HG02973 (cell line): Measurements from ENCODE around the gene IMMP2L.

Experiments
- ATAC-seq: cut with Tn5 transposase; IDR thresholded peaks from one replicate; pipeline ENCODE4 v1.9.1; 2021; ENCODE audit warnings: moderate library complexity; ENCODE audit not compliant: unreplicated experiment

Gene IMMP2L

DNA sequence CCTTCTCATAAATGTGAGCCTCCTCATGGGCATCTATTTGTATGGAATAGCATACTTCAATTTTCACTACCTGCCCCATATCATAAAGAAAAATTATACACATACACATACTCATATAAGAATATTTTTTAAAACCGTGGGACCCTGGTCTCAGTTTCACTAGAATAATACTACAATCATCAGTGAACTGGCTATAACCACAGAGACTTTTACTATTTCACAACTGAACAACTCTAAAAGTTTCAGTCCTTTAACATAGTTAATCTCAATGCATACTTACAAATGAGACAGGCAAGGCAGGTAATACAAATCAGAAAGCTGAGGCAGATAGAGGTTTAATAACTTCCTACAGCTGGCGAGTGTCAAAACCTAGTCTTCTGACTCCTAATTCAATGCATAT is 388.3 kb downstream of the IMMP2L start:
- ATAC-seq = peak; percentile 58

DNA sequence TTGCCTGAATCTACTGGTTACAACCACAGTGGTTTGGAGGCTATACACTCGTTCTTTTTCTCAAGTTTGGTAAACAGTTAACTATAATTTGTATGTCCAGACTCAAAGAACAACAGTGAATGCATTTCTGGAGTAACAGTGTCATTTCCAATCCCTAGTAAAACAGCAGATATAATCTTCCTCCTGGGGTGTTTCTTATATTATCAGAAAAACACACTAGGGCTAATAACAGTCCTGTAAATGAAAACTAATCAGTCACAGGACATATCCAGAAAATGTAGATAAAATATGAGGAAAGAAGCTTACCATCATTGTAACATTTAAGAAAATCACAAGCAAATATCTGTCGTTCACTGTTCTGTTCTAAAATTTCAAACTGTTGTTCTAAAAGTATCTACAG is 388.8 kb downstream of the IMMP2L start:
- no peak for ATAC-seq

GRCh38 chr7:111172564-111173257 is 389.6 kb downstream of the IMMP2L start:
- ATAC-seq = no peak

DNA sequence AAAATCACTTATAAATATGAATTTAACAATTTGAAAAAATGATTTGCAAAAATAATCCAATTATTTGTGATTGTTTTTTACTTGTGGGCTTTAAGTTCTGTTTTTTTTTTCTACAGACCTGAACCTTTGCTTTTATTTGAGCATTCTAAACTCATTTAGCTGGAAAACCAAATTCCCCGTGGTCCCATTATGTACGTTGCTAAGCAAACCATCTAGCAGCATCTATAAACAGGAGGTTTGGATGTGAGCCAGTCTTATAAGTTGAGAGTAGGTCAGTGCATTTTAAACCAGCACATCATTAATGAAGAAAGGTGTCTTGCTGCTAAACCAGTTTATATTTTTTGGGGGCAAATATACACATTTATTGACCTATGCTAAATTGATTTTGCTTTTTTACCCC is 394.1 kb downstream of the IMMP2L start:
- no peak for ATAC-seq

GRCh38 chr7:111164442-111164841 is 397.9 kb downstream of the IMMP2L start:
- no peak for ATAC-seq

DNA sequence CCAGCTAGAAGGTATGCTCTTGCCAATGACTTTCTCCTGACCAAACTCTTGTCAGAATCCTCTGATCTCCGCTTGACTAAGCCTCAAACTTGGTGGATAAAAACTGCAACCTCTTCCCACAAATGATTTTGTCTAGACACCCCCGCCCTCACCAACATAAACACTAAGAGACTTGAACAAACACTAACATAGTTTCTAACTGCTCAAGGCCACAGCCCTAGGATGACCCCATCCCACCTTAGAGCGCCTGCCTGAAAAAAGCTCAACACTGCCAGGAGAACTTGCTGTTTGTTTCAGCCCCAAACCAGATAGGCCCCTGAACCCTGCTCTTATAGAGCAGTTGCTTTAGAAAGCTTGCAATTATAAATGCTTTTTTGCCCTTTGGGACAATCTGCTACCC is 399.6 kb downstream of the IMMP2L start:
- ATAC-seq = no peak

DNA sequence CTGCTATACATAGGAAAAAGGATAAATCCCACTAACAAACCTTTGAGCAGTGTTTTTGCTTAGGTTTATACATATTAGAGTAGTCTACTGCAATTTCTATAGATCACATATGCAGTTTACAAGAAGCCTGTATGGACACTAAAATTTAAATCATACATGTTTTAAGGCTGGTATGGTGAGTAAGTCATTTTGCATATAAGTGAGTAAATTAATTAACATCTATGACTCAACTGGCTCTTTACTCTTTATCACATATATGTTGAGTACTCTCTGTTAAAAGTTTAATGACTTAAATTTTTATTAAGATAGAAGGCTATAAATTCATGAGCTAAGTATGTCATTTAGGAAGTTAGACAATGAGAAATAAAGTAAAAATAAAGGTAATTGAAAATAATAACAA is 402.0 kb downstream of the IMMP2L start:
- no peak for ATAC-seq

DNA sequence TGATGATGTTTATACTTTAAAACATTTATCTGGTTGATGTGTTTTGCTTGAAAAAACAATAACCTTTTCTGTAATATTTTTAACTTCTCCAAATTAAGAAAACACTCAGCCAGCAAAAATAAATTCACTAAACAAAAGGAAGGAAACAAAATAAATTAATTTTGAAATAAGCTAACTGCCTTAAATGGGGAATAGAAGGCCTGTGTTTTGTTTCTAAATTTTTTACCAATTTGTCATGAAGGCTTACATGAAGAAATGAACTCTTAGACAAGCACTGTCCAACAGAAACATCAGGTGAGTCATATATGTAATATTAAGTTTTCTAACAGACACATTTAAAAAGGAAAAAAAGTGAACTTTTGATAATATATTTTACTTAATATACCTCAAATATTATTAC is 402.9 kb downstream of the IMMP2L start:
- no peak for ATAC-seq

GRCh38 chr7:111150709-111151108 is 411.6 kb downstream of the IMMP2L start:
- no peak for ATAC-seq

GRCh38 chr7:111147708-111148533 is 414.4 kb downstream of the IMMP2L start:
- no peak for ATAC-seq

DNA sequence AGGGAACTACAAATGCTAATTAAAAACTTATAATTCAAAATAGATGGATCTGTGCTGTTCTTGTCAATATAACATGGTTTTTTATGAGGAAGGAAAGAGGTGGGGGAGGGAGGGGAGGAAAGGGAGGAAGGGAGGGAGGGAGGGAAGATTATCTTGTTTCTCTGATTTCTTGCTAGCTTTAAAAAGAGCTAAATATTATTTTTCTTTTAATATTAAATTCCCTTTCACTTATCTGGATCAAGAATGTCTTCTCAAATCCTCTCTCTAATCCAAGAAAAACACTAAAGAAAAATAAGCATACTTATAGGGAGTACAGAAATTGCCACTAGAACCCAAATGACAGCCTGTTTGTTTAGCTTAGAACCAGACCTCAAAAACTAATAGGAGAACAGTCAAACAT is 416.2 kb downstream of the IMMP2L start:
- no peak for ATAC-seq

DNA sequence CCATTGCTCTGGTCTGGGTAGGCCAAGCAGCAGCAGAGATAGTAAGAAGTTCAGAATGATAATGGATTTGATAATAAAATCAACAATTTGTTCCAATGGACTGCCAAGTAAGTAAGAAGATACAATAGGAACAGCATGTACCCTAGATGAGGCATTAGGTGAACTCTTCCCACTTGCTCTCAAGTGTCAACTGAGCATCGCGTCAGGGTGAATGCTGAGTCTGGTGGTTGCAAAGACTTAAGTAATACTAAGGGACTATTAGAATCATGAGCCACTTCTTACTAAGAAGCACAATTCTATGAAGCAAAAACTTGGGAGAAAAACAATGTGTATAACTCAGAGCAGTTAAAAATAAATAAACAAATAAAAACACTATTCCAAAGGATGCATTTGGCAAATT is 416.8 kb downstream of the IMMP2L start:
- no peak for ATAC-seq

DNA sequence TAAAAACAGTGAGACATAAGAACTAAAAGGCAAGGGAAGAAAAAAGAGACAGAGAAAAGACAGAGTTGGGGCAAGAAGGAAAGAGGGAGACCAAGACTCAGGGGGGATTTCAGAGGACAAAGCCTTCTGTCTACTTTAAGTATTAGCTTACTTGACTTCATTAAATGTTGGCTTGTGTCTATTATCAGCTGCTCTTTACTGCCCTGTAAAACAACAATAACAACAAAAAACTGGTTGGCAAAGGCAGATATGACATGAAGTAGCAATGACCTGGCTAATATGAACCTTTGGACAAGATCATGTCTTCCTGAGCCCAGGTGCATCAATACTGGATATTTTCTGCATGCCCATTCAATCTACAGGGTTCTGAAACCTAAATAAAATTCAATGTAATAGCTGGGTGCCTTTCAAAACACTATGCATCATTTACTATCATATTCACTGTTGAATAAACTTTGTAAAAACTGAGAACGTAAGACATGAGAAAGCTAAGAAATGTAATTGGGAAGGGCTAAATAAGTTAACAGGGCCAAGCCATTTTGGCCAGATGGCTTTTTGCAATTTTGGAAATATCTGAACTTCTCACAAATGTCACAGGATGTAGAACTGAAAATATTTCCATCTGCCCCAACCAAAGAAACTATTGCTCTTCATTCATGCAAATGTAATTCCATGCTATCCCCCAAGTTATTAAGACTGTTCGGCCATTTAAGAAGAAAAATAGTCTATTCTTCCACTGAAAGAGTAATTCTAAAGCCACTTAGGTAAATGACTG is 422.0 kb downstream of the IMMP2L start:
- no peak for ATAC-seq

- ATAC-seq = no peak
Measured at GRCh38 chr7:111138586-111138985, 423.7 kb downstream of the IMMP2L start.

GRCh38 chr7:111138193-111138569 is 424.1 kb downstream of the IMMP2L start:
- peak; percentile 95 for ATAC-seq

DNA sequence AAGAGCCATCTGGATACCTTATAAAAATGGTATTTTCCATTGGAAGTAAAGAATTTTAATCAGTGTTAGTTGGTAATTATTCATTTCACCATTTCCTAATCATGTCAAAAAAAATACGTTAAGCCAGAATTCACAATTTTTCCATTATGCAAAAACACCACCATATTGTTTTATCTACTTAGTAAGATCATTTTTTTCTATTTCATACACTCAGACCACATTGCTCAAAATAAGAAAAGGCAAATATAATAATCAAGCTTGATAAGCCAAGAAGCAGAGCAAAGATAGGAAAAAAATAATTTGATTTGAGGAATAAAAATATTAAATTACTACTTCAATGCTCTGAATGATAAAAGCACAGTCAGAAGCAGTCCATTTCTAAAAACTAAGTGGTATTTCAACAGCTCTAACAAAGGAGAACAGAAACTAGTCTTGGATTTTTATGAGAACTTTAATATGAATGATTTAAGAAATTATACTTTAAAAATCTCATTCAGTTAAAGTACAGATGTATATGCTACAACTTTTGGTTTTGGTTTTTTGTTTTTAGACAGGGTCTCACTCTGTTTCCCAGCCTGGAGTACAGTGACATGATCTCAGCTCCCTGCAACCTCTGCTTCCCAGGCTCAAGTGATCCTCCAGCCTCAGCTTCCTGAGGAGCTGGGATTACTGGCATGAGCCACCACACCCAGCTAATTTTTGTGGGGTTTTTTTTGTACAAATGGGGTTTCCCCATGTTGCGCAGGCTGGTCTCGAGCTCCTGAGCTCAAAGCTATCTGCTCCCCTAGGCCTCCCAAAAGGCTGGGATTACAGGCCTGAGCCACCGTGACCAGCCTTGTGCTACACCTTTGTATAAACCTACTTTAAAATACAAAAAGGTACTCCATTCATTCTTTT is 424.7 kb downstream of the IMMP2L start:
- peak; percentile 75 for ATAC-seq

GRCh38 chr7:111132833-111133232 is 429.5 kb downstream of the IMMP2L start:
- ATAC-seq = no peak

DNA sequence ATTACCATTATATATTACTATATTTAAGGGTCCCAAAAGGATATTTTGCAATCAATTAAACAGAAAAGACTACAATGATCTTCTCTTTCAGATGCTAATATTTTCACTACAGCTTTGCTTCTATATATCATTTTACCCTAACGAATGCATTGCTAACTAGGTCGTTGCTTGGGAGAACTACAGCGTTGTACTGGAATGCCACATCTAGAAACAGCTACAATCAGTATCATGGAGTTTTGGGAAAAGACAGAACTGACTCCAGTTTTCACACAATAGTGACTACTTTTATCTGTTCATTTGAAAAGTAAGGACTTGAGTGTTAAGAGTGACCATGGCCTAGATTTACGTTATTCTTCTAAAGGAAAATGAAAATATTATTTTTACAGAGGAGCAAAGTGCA is 432.9 kb downstream of the IMMP2L start:
- ATAC-seq = no peak

DNA sequence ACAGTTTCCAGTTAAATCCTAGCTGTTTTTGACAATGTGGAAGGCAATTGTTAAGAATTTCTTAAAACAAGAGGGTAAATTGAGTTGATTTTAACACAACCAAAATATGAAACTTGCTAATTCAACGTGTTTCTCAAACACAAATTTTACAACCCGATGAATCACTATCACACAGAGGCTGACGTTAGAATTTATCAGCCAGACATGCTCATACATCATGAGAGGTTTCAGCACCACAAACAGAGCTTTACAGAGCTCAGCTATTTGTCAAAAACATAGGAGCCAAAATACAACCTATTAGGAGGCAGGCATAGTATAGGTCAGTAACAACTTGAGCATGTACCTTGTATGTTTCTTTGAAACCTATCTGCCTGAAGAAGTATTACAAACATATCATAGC is 435.3 kb downstream of the IMMP2L start:
- ATAC-seq = no peak

DNA sequence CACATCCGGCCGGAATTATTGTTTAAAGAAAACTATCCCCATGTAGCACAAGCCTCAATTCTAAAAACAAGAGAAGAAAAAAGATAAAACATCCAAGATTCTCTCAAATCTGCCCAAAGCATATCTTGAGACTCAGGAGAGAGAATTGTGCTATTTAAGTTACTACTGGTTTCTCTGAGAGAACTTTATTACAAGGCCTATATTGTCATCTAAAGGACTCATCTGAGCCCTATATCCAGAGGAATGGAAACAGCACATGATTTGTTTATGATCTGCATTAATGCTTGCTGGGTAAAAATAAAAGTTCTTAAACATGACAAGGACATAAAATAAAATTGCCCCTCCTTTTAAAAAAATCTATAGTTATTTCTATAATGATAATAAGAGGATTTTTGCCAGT is 446.3 kb downstream of the IMMP2L start:
- no peak for ATAC-seq
